Sigmoid colon (tissue), 4 donors: Measurements from ENCODE around the gene INPP5D.

ENCODE experiments used
- POLR2AphosphoS5 ChIP-seq, 4 donors: sonication (generic); formaldehyde crosslinking; IDR thresholded peaks; one replicate each; pipeline ENCODE4 v1.6.1; 2017; ENCODE audit warnings: antibody characterized with exemption in 4 of 4
- TF ChIP-seq, protein P1 (sequence below), 4 experiments: fragments of 450-650 bp in 3 of 4; fragments of 200-600 bp in 1 of 4; IDR thresholded peaks; one replicate each; pipeline ENCODE4 v1.5.1; 2016 to 2019; ENCODE audit warnings: antibody characterized with exemption in 4 of 4, mild to moderate bottlenecking in 3 of 4, moderate library complexity in 2 of 4

DNA sequence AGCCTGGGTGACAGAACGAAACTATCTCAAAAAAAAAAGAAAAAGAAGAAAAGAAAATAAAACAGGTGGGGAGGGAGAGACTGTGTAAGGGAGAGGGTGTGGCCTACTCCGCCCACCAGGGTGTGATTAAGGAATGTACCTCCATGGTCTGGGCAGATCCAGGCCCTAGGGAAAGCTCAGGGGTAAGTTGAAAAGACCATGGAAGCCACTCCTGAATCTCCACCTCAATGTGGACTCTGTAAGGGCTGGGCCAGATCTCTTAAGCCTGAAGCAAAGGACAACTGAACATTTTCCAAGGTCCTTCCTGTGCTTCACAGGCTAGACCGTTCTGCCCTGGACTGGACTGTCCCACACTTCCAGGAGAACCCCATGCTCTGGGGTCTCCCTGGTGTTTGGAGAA, 181.7 kb downstream of the INPP5D start:
- TF ChIP-seq, protein P1, sequence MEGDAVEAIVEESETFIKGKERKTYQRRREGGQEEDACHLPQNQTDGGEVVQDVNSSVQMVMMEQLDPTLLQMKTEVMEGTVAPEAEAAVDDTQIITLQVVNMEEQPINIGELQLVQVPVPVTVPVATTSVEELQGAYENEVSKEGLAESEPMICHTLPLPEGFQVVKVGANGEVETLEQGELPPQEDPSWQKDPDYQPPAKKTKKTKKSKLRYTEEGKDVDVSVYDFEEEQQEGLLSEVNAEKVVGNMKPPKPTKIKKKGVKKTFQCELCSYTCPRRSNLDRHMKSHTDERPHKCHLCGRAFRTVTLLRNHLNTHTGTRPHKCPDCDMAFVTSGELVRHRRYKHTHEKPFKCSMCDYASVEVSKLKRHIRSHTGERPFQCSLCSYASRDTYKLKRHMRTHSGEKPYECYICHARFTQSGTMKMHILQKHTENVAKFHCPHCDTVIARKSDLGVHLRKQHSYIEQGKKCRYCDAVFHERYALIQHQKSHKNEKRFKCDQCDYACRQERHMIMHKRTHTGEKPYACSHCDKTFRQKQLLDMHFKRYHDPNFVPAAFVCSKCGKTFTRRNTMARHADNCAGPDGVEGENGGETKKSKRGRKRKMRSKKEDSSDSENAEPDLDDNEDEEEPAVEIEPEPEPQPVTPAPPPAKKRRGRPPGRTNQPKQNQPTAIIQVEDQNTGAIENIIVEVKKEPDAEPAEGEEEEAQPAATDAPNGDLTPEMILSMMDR (IDR thresholded peaks at IDR 0.05) = no peak
- TF ChIP-seq POLR2AphosphoS5 (IDR thresholded peaks at IDR 0.05) = no peak
